Measurements from ENCODE around the gene CHRNE. TPM values are rescaled to one million over a fixed set of nuclear protein-coding genes. Genes with fewer than 3 reads are reported as not detected.
"Not testable (repeated sequence)": the region's sequence is repeated elsewhere in the genome, so short reads cannot be mapped to it uniquely, and the experiment has no call there.

Gene CHRNE
- total and polyA plus RNA-seq, 7 donors = 0.16 to 1.1 (median 0.34) TPM

DNA sequence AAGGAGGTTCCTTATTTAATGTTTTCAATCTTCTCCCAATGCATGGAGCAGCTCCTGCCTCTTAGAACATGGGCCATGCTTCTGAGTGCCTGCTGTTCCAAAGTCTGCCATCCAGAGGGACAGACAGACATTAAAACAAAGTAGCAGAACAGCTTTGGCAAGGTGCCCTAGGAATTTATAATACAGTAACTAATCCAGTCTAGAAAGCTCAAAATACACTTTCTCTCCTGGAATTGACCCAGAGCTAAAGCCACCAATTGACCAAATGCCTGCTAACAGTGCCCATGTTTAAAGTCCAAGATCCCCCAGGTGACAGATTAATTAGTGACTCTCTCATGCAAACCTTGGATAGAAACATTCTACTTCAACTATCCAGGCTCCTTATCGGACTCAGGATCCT, 11.1 kb upstream of the CHRNE start:
- Histone ChIP-seq H3K27me3 (ENCODE audit: insufficient read depth in 3 of 3, low read length in 2 of 3) (no peaks in the 10 kb centered on the region), H3K9me3 (no peaks in the 10 kb centered on the region), H3K27ac (no peak overlapping the region), H3K4me1 (no peaks in the 10 kb centered on the region), H3K36me3 (ENCODE audit: insufficient read depth in 1 of 2, low read depth in 1 of 2) (no peaks in the 10 kb centered on the region), H3K4me3 (no peak overlapping the region)
- ATAC-seq = no peak
- intact Hi-C loops (cut with DNase I) = no loop called here
- TF ChIP-seq, protein P1, sequence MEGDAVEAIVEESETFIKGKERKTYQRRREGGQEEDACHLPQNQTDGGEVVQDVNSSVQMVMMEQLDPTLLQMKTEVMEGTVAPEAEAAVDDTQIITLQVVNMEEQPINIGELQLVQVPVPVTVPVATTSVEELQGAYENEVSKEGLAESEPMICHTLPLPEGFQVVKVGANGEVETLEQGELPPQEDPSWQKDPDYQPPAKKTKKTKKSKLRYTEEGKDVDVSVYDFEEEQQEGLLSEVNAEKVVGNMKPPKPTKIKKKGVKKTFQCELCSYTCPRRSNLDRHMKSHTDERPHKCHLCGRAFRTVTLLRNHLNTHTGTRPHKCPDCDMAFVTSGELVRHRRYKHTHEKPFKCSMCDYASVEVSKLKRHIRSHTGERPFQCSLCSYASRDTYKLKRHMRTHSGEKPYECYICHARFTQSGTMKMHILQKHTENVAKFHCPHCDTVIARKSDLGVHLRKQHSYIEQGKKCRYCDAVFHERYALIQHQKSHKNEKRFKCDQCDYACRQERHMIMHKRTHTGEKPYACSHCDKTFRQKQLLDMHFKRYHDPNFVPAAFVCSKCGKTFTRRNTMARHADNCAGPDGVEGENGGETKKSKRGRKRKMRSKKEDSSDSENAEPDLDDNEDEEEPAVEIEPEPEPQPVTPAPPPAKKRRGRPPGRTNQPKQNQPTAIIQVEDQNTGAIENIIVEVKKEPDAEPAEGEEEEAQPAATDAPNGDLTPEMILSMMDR (IDR thresholded peaks at IDR 0.05) = no peak
- WGBS, 3 donors = 62 to 77% (median 70%) methylated on average over 1 of the region's 1 CpG
- DNase-seq = no peak

DNA sequence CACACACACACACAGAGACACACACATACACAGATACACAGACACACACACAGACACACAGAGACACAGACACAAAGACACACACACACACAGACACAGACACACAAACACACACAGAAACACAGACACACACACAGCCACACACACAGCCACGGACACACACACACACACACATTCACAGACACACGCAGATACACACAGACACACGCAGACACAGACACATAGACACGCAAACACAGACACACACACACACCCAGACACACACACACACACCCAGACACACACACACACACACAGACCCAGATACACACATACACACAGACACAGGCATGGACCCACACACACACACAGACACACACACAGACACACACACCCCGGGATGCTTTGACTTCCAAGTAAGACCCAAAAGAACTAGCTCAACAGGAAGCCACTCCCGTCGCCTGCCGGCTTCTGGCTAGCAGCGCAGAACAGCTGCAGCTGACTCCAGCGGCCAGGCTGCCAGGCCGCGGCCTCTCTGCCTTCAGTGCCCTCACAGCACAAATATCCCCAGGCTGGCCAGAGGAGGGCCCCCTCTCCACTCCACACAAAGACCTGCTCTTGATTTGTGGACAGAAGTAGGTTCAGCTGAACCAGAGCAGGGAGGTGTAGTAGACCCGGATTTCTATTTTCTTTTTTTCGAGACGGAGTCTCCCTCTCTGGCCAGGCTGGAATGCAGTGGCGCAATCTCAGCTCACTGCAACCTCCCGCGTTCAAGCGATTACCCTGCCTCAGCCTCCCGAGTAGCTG, 6.0 kb upstream of the CHRNE start:
- Histone ChIP-seq H3K36me3 (ENCODE audit: insufficient read depth in 1 of 2, low read depth in 1 of 2) (no peaks in the 10 kb centered on the region), H3K4me1 (no peaks in the 10 kb centered on the region), H3K27me3 (ENCODE audit: insufficient read depth in 3 of 3, low read length in 2 of 3) (no peaks in the 10 kb centered on the region), H3K4me3 (no peak overlapping the region), H3K9me3 (no peaks in the 10 kb centered on the region), H3K27ac (peak overlapping the region; percentile 75)
- peak; percentile 93 to 97 for DNase-seq
- ATAC-seq = peak; percentile 99
- TF ChIP-seq, protein P1 (IDR thresholded peaks at IDR 0.05) = peak; percentile 83
- 8 to 16% (median 11%) methylated on average over 20 of the region's 20 CpGs for WGBS, 3 donors
- intact Hi-C loops (cut with DNase I) = loop anchor here (2.0 to 10.0 kb wide), 6 partner anchors 26 to 344 kb away; partner anchors contain the start of genes CAMTA2 (in 2 of the 2), GGT6 (in 1 of the 2), RNF167 (in 1 of the 2) and SLC25A11 (in 1 of the 2)

DNA sequence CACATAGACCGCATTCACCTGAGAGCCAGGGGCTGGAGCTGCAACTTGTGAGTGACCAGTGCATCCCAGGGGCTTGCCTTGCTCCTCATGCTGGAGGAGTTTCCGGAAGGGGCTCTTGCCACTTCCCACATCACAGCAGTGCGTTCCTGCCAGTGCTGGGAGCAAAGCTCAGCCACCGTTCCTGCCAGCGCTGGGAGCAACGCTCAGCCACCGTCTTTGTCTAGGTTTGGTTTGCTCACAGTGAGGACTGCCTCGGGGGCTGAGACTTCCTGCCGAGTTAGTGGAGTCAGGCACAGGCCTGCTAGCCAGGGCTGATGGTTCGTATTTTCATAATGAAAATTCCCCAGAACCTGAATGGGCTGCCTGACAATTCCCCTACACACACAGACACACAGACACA, 5.4 kb upstream of the CHRNE start:
- intact Hi-C loops (cut with DNase I) = loop anchor here (2.0 to 10.0 kb wide), 6 partner anchors 26 to 344 kb away; partner anchors contain the start of genes CAMTA2 (in 2 of the 2), GGT6 (in 1 of the 2), RNF167 (in 1 of the 2) and SLC25A11 (in 1 of the 2)
- no peaks in the 10 kb centered on the region for H3K9me3 ChIP-seq
- ATAC-seq = peak in 3 of 4 donors; percentile 2 to 13 (median 9)
- no peak overlapping the region for H3K4me3 ChIP-seq
- H3K4me1 ChIP-seq = peaks cover 3% of the 10 kb centered on the region
- DNase-seq = peak in 1 of 2 donors; percentile 61
- H3K27me3 ChIP-seq (ENCODE audit: insufficient read depth in 3 of 3, low read length in 2 of 3) = no peaks in the 10 kb centered on the region
- peak overlapping the region; percentile 75 for H3K27ac ChIP-seq
- TF ChIP-seq, protein P1 (IDR thresholded peaks at IDR 0.05) = no peak
- H3K36me3 ChIP-seq (ENCODE audit: insufficient read depth in 1 of 2, low read depth in 1 of 2) = no peaks in the 10 kb centered on the region
- 34 to 47% (median 39%) methylated on average over 10 of the region's 10 CpGs for WGBS, 3 donors

DNA sequence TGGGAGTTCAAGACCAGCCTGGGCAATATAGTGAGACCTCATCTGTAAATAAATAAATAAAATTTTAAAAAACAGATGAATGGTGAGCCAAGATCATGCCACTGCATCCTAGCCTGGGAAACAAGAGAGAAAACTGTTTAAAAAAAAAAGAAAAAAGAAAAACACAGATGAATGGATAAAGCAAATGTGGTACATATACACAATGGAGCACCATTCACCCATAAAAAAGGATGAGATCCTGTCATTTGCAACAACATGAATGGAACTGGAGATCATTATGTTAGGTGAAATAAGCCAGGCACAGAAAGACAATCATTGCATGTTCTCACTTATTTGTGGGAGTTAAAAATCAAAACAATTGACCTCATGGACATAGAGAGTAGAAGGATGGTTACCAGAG, 3.7 kb upstream of the CHRNE start:
- H3K36me3 ChIP-seq (ENCODE audit: insufficient read depth in 1 of 2, low read depth in 1 of 2); H3K27me3 ChIP-seq (ENCODE audit: insufficient read depth in 3 of 3, low read length in 2 of 3); H3K4me3 ChIP-seq; H3K9me3 ChIP-seq; H3K27ac ChIP-seq; DNase-seq; ATAC-seq; H3K4me1 ChIP-seq: not testable (repeated sequence)
- intact Hi-C loops (cut with DNase I) = loop anchor here (5.0 to 10.0 kb wide), 3 partner anchors 36 to 342 kb away; partner anchors contain the start of genes CAMTA2 (in 1 of the 2), GGT6 (in 1 of the 2), RNF167 (in 1 of the 2) and SLC25A11 (in 1 of the 2)

DNA sequence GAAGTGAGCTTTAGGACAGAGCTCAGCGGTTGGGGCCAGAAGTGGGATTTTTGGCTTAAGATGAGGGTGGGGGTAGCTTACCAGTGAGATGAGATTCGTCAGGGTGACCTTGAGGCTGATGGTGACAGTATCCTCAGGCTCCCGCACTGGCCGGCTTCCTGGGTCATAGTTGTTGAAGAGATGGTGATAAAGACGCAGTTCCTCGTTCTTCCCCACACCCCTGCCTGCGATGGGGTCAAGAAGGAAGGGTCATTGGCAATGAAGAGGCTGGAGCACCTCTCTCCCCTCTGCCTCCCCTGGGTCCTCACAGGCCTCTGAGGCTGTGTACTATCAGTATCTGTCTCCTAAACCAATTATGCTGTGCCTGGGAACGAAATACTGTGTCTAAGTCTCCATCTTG, 358 bp downstream of the CHRNE start:
- Histone ChIP-seq H3K4me3 (no peak overlapping the region), H3K4me1 (peaks cover 10% of the 10 kb centered on the region), H3K9me3 (no peaks in the 10 kb centered on the region), H3K27me3 (ENCODE audit: insufficient read depth in 3 of 3, low read length in 2 of 3) (peaks cover 0 to 16% (median 0%) of the 10 kb centered on the region in 3 donors), H3K36me3 (ENCODE audit: insufficient read depth in 1 of 2, low read depth in 1 of 2) (no peaks in the 10 kb centered on the region), H3K27ac (no peak overlapping the region)
- intact Hi-C loops (cut with DNase I) = loop anchor here (5.0 to 10.0 kb wide), 3 partner anchors 160 to 338 kb away; partner anchors contain the start of genes ARRB2 (in 1 of the 2) and GGT6 (in 1 of the 2)
- ATAC-seq = peak in 1 of 4 donors; percentile 2
- 43 to 60% (median 45%) methylated on average over 7 to 8 of the region's 8 CpGs for WGBS, 3 donors
- peak in 1 of 2 donors; percentile 30 for DNase-seq
- TF ChIP-seq, protein P1 (IDR thresholded peaks at IDR 0.05) = no peak
